ENCODE measurements around the gene ZNF497.
A peak's percentile ranks its signal among the peaks of the same experiment; 100 is the strongest.
"Not testable (repeated sequence)": the region's sequence is repeated elsewhere in the genome, so short reads cannot be mapped to it uniquely, and the experiment has no call there.

Gene ZNF497

DNA sequence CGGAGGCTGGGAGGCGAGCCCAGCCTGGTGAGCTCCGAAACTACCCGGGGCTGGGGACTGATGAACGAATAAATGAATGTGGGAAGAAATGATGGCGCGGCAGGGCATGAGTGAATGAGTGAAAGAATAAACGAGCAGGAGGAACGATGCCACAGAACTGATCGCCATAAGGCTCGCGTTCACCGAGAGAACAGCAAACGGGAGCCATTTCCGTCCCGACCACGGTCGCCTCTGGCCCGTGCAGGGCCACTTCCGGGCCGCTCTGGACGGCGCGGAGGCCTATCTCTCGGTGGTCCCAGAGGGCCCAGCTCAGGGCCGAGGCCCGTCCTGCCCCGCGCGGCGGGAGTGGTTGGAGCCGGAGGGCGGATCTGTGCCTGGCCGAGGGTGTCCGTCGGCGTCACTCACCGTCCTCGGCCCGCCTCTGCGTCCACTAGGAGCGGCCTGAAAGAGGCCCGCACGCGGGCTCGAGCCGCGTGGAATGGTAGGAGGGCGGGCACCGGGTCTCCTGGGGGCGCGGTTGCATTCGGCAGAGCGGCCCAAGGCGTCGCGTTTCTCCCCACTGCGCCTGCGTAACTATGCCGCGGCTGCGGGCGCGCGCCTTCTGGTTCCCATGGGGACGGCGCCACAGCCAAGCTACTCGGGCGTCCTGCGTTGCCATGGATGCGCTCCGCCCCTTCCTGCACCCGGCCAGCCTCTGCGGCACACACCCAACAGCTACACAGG is at the start of gene ZNF497:
Gene ZNF497 (minus strand): TSS at position 480 of the 723 bp plus-strand sequence. CDS start 5,116 bp downstream, outside the sequence.
- peak; percentile 92 to 96 for DNase-seq (ENCODE audit: low read depth in 2 of 2)

DNA sequence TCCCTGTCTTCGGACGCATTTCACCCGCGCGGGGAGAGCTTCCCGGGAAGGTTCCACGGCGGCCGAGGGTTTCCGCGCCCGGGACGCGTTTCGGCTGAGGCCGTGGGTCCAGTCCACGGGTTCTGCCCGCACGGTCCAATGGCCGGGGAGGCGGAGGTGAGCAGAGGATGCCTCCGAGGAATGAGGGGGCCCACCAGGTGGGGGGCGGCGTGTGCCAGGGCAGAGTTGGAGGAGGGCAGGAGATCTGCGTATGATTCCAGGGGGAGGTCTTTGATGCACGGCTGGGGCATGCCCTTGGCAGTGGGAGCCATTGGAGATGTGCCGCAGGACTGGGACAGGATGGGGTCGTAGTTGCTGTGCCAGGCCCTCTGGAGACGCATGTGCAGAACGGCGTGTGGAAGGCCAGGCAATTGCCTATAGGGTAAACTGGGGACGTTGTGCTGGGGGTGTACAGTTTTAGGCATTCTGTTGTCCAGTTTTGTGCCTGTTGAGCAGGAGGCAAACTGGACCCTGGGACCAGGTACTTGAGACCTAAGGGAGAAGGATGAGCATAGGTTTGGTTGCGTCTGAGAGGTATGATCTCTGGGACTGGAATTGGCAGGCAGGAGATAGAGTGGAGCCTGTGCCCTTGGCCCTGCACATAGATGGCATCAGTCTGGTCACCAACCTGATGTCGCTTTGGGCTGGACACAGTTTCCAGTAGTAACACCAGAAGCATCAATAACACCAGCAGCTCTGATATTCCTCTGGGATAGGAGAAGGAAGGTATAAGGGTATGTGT is 46.6 kb upstream of the ZNF497 start:
- DNase-seq (ENCODE audit: low read depth in 2 of 2) = no peak

DNA sequence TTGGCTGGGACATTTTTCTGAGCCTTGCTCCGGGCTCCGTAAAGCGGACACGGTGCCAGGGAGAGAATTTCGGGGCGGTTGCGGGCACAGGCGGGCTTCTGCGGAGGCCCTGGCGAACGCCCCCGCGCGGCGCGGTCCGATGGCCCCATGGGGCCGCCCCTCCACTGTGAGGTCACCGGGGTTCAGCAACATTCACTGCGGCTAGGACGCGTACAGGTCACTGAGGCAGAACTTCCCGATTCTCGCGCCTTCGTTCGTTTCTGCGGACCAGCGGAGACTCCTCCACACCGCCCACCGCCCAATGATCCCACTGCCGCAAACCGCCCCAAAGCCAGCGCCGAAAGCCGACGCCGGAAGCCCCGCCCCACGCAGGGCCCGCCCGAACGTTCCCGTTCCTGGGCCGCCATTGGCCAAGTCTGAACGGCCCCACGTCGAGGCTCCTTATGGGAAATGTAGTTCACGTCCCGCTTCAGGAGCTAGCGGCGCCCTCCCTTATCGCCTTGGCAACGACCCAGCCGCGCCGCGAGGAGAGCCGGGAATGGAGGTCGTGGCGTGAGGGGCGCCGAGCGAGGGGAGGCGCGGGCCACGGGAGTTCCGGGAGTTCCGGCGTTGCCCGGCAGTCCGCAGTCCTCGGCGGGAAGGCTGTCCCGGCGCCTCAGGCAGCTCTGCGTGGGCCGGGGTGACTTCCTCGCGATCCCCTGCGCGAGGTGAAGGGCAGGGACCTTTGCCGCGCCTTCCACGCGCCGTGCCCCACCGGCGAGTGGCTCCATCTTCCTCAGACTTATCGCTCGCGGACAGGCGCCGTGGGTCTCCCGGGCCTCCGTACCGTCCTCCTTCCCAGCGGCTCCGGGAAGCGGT is 45.8 kb upstream of the ZNF497 start, which contains the start of gene ZNF584:
Gene ZNF584 (plus strand): TSS at position 498 of the 858 bp plus-strand sequence. CDS start 499 bp downstream, outside the sequence.
- peak; percentile 89 to 95 for DNase-seq (ENCODE audit: low read depth in 2 of 2)

DNA sequence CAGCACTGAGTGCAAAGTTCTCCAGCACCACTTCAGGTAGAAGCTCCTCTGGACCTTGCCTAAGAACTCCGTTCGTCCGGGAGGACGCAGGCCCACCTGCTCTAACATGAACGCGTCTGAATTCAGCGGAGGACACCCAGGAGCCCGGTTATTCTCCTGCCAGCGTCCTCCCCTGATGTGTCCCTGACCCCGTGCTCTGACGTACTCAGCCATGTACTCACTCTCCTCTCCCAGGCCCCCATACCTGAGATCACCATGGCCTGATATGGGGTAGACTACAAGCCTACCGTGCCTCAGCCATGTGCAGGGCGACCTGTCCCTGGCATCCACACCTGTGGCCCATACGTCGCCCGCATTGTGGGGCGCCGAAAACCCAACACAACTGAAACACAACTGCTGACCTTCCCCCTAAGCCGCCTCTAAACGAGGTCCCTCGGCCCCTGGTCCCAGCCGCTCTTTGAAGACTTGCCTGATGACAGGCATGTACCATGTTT is 45.2 kb upstream of the ZNF497 start:
- DNase-seq (ENCODE audit: low read depth in 2 of 2) = no peak

DNA sequence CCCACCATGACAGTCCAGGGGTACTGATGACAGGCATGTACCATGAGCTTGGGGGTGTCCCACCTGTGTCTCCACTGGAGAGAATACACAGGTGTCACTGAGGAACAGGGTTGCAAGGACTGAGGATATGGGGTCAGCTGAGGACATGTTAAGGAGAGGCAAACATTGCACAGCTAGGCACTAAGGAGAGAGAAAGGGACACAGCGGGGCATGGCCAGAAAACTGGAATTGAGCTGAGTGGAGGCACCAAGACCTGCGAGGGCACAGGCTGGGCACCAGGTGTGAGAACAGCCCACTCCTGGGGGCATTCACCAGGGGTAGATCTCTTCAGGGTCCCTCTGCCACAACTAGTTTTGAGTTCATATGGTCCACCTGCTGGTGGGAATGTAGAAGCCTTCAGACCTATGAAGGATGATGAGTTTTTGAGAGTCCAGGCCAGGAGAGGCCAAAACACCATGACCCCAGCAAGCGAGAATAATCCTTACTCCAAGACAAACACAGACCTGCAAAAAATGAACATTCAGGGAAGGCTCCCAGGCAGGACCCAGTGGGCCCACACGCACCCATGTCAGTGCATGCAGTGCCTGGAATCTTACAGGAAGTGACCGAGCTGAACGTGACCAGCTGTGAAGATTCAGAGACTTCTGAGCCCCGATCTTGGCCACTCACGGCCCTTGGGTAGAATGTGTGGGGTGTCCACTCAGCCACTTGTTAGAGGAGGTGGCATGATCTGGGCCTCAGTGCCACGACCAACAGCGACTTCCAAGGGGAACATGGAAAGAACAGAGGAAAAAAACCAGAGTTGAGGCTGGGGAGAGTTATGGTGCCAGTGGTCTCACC is 44.5 kb upstream of the ZNF497 start:
- DNase-seq (ENCODE audit: low read depth in 2 of 2) = no peak

DNA sequence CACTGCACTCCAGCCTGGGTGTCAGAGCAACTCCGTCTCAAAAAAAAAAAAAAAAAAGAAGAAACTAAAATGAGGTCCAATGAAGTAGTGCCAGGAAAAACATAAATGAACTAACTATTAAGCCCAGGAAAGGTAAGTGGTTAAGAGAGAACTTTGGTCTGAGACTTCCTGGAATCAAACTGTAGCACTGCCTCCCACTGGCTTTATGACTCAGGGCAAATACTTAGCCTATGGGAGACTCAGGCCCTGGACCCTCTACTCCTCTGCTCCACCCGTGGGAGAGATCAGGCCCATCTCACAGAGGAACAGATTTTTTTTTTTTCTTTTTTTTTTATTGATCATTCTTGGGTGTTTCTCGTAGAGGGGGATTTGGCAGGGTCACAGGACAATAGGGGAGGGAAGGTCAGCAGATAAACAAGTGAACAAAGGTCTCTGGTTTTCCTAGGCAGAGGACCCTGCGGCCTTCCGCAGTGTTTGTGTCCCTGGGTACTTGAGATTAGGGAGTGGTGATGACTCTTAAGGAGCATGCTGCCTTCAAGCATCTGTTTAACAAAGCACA is 41.4 kb upstream of the ZNF497 start:
- not testable (repeated sequence) for DNase-seq (ENCODE audit: low read depth in 2 of 2)

DNA sequence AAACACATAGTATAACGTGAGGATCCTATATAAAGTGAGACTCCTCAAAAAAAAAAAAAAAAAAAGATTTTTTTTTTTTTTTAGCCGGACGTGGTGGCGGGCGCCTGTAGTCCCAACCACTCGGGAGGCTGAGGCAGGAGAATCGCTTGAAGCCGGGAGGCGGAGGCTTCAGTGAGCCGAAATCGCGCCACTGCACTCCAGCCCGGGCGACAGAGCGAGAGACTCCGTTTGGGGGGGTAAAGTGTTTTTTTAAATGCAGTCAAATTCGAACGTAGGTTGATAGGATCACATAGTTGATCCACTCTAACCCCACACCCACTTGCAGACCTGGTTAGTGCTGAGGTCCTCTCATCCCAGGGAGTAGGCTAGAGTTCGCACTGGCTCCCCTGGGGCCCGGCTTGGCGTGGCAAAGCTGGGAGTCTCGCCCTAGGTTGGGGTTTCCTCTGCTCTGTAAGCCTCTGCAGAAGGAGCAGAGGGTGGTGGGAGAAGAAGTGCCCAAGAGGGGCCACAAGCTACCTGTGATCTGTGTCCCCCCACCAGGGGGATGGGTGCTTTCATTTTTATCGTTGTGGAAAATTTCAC is 39.4 kb upstream of the ZNF497 start:
- DNase-seq (ENCODE audit: low read depth in 2 of 2) = no peak

DNA sequence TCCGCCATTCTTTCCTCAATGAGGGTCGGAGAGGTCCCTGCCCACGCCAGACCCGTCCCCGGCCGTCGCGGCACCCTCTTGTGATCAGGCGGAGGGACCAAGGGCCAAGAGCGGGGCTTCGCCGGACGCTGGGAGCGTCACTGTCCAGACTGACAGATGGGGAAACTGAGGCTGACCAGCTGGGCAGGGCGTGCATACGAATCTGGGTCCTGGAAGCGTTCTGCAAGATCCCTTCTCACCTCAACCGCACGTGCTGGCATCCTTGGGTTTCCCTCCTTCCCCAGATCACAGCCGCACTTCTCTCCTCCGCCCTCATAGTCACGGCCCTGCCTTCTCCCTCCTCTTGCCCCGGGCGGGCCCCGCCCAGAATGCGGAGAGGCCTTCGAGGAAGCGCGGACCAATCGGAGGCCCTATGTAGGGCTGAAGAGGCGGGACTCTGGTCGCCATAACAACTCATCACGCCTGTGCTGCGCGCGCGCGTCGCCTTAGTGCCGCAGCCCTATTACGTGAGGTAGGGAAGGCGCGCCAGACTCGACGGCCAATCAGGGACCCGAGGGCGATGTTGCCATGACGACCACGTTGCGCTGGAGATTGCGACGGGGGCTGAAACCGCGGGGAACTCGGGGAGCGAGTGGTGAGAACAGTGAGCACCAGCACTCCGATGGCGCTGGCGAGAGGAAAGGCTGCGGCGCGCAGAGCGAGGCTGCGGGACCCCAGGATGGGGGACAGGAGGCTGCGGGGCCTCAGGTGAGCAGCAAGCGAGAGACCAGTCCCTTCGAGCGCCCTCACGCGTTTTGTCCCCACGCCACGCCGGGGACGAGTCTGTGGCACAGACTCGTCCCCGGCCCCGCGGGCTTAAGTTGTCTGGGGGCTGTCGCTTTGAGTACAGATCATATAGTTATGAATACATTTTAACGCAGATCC is 38.6 kb upstream of the ZNF497 start:
- peak; percentile 98 to 99 for DNase-seq (ENCODE audit: low read depth in 2 of 2)

DNA sequence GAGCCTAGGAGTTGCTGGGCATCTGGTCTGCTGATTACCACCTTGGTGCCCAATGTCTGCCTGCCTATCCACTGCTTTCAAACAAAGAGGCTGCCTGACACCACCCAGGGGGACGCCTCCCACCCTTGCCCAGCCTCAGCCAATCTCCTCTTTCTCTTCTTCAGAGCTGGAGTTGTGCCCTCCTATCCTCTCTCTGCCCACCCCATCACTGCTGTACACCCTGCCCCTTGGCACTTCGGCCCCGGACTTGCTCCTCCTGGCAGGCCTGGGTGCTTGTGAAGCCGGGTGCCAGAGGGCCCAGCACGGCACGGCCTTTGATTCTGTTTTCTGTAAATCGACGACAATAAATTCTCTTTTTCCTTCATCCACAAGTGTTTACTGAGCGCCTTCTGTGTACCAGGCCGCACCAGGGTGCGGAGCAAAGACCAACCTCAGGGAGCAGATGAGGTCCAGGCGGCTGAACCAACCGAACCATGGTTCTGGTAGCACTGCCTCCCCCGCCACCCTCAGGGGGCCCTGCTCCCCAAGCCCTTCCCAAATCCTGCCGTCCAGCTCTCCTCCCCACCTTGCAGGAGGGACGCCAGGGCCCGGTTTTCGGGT is 37.9 kb upstream of the ZNF497 start:
- no peak for DNase-seq (ENCODE audit: low read depth in 2 of 2)

DNA sequence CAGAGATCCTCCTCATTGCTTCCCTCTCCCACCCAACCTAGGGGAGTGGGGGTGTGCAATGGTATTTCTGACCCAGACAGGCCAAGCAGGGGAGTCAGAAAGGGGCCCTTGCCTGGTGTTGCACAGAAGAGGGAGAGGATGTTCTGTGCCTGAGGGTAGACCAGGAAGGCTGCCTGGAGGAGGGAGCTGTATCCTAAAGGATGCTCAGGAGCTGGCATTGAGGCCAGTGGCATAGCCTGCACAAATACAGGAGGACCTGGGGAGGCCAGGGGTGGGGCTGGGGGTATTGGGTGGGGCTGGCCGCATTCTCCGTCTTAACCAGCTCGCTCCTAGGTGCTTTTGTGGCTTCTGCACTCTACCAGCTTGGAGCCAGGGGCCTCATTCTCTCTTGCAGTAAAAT is 37.4 kb upstream of the ZNF497 start:
- no peak for DNase-seq (ENCODE audit: low read depth in 2 of 2)

DNA sequence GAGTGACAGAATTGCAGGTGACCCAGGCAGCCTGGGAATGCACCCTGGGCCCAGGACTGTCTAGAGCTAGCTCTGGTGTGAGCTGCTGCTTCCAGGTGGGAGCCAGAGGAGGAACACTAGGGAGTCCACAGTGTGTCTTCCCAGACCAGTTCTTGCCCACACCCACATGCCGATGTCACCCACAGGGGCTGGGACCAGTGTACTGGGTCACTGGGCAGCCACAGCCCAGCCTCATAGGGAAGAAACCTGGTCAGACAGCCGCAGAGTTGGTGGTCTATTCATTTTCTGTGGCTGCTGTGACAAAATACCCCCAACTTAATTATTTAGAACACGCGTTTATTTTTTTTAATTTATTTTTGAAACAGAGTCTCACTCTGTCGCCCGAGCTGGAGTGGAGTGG is 36.0 kb upstream of the ZNF497 start:
- DNase-seq (ENCODE audit: low read depth in 2 of 2) = no peak

DNA sequence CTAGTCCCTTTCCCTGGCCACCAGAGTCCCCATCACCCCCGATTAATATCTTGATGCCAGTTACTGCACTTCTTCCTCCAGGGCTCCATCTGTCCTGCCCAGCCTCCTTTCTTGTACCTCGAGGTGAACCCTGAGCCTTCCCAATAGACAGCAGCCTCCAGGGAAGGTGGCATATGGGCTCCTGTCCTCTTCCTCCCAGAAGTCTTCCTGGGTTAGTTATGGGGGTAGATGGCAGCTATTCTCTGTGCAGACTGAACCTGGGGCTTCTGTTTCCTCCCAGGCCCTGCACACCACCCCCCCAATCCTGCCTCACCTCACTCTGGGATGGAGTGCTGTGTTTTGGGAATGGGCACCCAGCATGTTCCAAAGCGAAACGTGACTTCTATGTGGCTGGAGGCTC is 35.5 kb upstream of the ZNF497 start:
- no peak for DNase-seq (ENCODE audit: low read depth in 2 of 2)

DNA sequence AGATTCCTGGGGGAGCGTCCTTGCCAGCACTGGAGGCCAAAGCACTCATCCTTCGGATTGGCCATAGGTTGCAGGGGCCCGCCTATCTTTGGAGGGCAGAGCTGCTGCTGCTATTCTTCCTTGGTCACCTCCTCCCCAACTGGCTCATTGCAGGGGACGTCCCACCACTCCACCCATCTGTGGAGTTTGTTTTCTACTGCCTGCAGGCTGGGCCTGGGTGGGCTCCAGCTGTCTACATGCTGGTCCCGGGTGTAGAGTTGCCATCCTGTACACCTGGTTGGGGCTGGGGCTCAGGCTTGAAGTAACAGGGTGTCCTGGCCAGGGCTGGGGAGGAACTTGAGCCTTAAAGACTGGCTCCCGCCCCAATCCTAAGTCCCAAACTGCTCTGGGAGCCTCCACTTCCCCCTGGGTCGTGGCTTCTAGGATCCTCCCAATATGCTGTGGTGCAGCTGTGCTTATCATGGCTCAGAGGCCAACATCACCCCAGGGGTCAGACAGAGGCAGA is 35.0 kb upstream of the ZNF497 start:
- no peak for DNase-seq (ENCODE audit: low read depth in 2 of 2)

DNA sequence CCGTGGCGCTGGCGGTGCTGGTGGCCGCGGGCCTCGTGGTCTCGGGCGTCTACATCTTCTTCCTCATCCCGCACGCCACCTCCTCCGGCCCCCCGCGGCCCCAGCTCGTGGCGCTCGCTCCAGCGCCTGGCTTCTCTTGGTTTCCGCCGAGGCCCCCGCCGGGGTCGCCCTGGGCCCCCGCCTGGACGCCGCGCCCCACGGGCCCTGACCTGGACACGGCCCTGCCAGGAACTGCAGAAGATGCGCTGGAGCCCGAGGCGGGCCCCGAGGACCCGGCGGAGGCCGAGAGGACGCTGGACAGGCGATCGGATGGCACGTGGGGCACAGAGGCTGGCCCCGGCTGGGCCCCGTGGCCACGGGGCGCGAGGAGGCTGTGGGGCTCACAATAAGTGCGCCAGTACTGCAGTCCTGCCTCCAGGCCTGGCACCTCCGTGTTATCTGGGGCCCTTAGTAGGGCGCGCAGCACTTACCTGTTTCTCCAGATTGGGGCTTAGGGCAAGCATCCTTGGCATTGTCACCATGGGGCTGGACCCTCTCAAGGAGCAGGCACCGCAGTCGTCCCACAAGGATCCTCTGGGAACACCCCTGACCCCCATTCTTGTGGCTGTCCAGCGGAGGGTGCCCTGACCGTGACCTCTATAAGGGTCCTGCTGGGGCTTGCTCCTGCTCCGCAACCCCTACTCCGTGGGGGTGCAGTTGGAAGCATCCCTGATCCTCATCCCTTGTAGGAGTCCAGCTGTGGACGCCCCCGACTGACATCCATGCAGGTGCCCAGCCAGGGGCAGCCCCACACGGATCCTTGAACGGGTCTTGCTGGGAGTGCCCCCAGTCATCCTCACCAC is 34.4 kb upstream of the ZNF497 start:
- DNase-seq (ENCODE audit: low read depth in 2 of 2) = no peak

DNA sequence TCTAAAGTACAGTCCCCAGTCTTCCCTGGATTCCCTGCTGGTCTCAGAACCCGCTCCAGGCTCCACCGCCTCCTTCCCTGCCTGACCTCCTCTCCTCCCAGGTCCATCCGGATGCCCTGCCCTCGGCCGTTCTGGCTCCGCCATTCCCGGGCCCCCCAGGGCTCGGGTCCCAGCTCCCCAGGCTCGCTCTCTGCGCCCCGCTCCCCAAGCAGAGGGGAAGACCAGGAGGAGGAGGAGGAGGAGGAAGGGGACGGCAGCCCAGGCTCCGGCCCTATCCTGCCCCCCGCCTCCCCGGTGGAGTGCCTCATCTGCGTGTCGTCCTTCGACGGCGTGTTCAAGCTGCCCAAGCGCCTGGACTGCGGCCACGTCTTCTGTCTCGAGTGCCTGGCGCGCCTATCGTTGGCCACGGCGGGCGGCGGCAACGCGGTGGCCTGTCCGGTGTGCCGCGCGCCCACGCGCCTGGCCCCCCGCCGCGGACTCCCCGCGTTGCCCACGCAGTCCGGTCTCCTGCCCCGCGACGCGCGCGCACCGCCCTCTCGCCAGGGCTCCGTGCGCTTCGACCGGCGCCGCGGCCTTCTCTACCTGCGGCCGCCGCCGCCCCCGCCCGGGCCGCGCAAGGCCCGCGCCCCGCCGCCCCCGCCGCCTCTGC is 33.6 kb upstream of the ZNF497 start:
- no peak for DNase-seq (ENCODE audit: low read depth in 2 of 2)

DNA sequence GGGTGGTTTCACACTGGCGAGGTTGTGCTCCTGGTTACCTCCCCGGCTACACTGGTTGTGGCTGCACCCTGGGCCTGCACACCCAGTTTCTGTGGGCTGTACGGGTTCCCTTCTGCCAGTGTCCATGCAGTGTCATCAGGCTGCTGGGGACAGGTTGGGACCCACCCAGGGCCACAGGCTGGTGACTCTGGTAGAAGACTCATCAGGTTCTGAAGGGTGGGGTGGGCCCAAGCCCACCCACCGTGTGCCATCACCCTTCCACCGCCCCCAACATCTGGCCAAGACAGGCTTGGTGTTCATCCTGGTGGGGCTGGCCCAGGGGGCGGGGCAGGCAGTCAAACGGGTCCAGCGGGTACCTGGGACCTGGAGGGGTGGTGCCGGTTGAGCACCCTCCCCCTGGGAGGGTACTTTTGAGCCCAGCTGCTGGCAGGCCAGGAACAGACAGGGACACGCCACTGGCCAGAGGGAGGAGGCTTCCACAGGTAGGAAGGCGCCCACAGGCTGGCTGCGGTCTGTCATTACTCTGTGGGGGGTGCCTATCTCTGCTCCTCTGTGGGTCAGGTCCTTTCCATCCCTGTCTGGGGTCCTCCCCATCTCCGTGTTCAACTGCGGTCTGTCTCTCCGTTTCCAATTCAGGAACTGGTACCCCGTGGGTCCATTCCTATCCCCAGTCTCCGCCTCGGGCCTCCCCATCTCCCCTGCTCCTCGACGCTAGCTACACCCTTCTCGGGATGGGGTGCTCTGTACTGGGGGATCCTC is 32.8 kb upstream of the ZNF497 start, which contains the start of gene RNF225:
Gene RNF225 (plus strand): TSS at position 437 of the 759 bp plus-strand sequence. CDS start 434 bp downstream, outside the sequence.
- DNase-seq (ENCODE audit: low read depth in 2 of 2) = no peak
